SIG-M5 treated with dmso at 0.1 percent for 504 hours (cell line): ENCODE measurements around the gene PXMP4.
"Not testable (repeated sequence)": the region's sequence is repeated elsewhere in the genome, so short reads cannot be mapped to it uniquely, and the experiment has no call there.

ENCODE experiments used
- DNase-seq: peaks from one replicate; lab custom pipeline; 2025; ENCODE audit not compliant: unreplicated experiment; lab: John Stamatoyannopoulos, UW

PXMP4 gene

GRCh38 chr20:33704197-33704924, 15.7 kb downstream of the PXMP4 start:
- DNase-seq: no peak

GRCh38 chr20:33703498-33704137, 16.5 kb downstream of the PXMP4 start:
- DNase-seq: no peak

- no peak for DNase-seq
Observed at GRCh38 chr20:33702861-33703260, 17.2 kb downstream of the PXMP4 start.

- DNase-seq: no peak
Observed at GRCh38 chr20:33701629-33702450, 18.3 kb downstream of the PXMP4 start.

- not testable (repeated sequence) for DNase-seq
Observed at GRCh38 chr20:33700696-33701441, 19.2 kb downstream of the PXMP4 start.

- not testable (repeated sequence) for DNase-seq
Observed at GRCh38 chr20:33698966-33699365, 21.1 kb downstream of the PXMP4 start.

GRCh38 chr20:33697129-33697528, 23.0 kb downstream of the PXMP4 start:
- DNase-seq: peak; percentile 64

GRCh38 chr20:33696448-33696847, 23.7 kb downstream of the PXMP4 start:
- no peak for DNase-seq

- no peak for DNase-seq
Observed at GRCh38 chr20:33694639-33695012, 25.5 kb downstream of the PXMP4 start.

GRCh38 chr20:33693741-33694638, 26.1 kb downstream of the PXMP4 start:
- no peak for DNase-seq

- no peak for DNase-seq
Observed at GRCh38 chr20:33693289-33693688, 26.8 kb downstream of the PXMP4 start.

- DNase-seq: peak; percentile 78
Observed at GRCh38 chr20:33689973-33690372, 30.1 kb downstream of the PXMP4 start.

GRCh38 chr20:33689493-33689892, 30.6 kb downstream of the PXMP4 start:
- no peak for DNase-seq

GRCh38 chr20:33688938-33689424, 31.1 kb downstream of the PXMP4 start:
- DNase-seq: no peak

- no peak for DNase-seq
Observed at GRCh38 chr20:33687993-33688937, 31.8 kb downstream of the PXMP4 start.

- DNase-seq: peak; percentile 94
Observed at GRCh38 chr20:33687370-33687915, 32.7 kb downstream of the PXMP4 start.

GRCh38 chr20:33686984-33687366, 33.1 kb downstream of the PXMP4 start:
- DNase-seq: no peak

GRCh38 chr20:33686100-33686983, 33.8 kb downstream of the PXMP4 start, which contains the start of gene E2F1:
Gene E2F1 (minus strand): TSS chr20:33686385. CDS start chr20:33686264, 121 bp downstream.
- DNase-seq: peak; percentile 93
